ENCODE measurements around the gene ZNF136.

Gene ZNF136

GRCh38 chr19:12199757-12200419 is 37.0 kb downstream of the ZNF136 start:
- Histone ChIP-seq H3K36me3 (ENCODE audit: insufficient read depth, low read length) (no peaks in the 10 kb centered on the region), H3K9me3 (ENCODE audit: insufficient read depth, low read depth, low read length) (peaks cover 4% of the 10 kb centered on the region; the same call in 1 of the 2 replicates), H3K27me3 (ENCODE audit: insufficient read depth, low read length, poor library complexity, severe bottlenecking) (no peaks in the 10 kb centered on the region), H3K4me3 (ENCODE audit: low read length, poor library complexity, severe bottlenecking) (no peak overlapping the region), H3K79me2 (ENCODE audit: insufficient read depth, low read length) (no peaks in the 10 kb centered on the region), H3K4me1 (ENCODE audit: insufficient read depth, low read length, poor library complexity, severe bottlenecking) (peaks cover 10% of the 10 kb centered on the region), H3F3A (ENCODE audit: low read depth) (no peaks in the 10 kb centered on the region), H3K9ac (ENCODE audit: low read depth, low read length, poor library complexity, severe bottlenecking) (no peak overlapping the region), H3K9me2 (replicated peaks; ENCODE audit: low read depth, low read length) (no peaks in the 10 kb centered on the region), H3K4me2 (ENCODE audit: low read depth, low read length, poor library complexity, severe bottlenecking) (no peak overlapping the region), H4K20me1 (ENCODE audit: insufficient read depth, low read length, poor library complexity, severe bottlenecking) (no peaks in the 10 kb centered on the region), H2AFZ (ENCODE audit: low read length) (no peak overlapping the region)
- no peak for TF ChIP-seq EZH2phosphoT487 (IDR thresholded peaks at IDR 0.05; ENCODE audit: borderline replicate concordance)
- no peak for TF ChIP-seq CTCF (conservative IDR thresholded peaks at IDR 0.05; ENCODE audit: low read length)

GRCh38 chr19:12202250-12202649 is 39.4 kb downstream of the ZNF136 start:
- Histone ChIP-seq H3K4me3 (ENCODE audit: low read length, poor library complexity, severe bottlenecking) (no peak overlapping the region), H3K27me3 (ENCODE audit: insufficient read depth, low read length, poor library complexity, severe bottlenecking) (no peaks in the 10 kb centered on the region), H2AFZ (ENCODE audit: low read length) (no peak overlapping the region), H4K20me1 (ENCODE audit: insufficient read depth, low read length, poor library complexity, severe bottlenecking) (no peaks in the 10 kb centered on the region), H3K9me2 (replicated peaks; ENCODE audit: low read depth, low read length) (no peaks in the 10 kb centered on the region), H3K4me1 (ENCODE audit: insufficient read depth, low read length, poor library complexity, severe bottlenecking) (peaks cover 10% of the 10 kb centered on the region), H3K9me3 (ENCODE audit: insufficient read depth, low read depth, low read length) (peaks cover 11% of the 10 kb centered on the region; the same call in 1 of the 2 replicates), H3K9ac (ENCODE audit: low read depth, low read length, poor library complexity, severe bottlenecking) (no peak overlapping the region), H3F3A (ENCODE audit: low read depth) (no peaks in the 10 kb centered on the region), H3K36me3 (ENCODE audit: insufficient read depth, low read length) (no peaks in the 10 kb centered on the region), H3K79me2 (ENCODE audit: insufficient read depth, low read length) (no peaks in the 10 kb centered on the region), H3K4me2 (ENCODE audit: low read depth, low read length, poor library complexity, severe bottlenecking) (no peak overlapping the region)
- peak; percentile 74 for TF ChIP-seq CTCF (conservative IDR thresholded peaks at IDR 0.05; ENCODE audit: low read length)
- no peak for TF ChIP-seq EZH2phosphoT487 (IDR thresholded peaks at IDR 0.05; ENCODE audit: borderline replicate concordance)

GRCh38 chr19:12205296-12205695 is 42.4 kb downstream of the ZNF136 start:
- TF ChIP-seq EZH2phosphoT487 (IDR thresholded peaks at IDR 0.05; ENCODE audit: borderline replicate concordance) (no peak), CTCF (conservative IDR thresholded peaks at IDR 0.05; ENCODE audit: low read length) (no peak)
- H3F3A ChIP-seq (ENCODE audit: low read depth), result no peaks in the 10 kb centered on the region

More at GRCh38 chr19:12205296-12205695, 42.4 kb downstream of the ZNF136 start:
- H3K4me2 ChIP-seq (ENCODE audit: low read depth, low read length, poor library complexity, severe bottlenecking), result no peak overlapping the region
- peaks cover 26% of the 10 kb centered on the region; the same call in 1 of the 2 replicates for H3K9me3 ChIP-seq (ENCODE audit: insufficient read depth, low read depth, low read length)
- H2AFZ ChIP-seq (ENCODE audit: low read length), result no peak overlapping the region
- no peak overlapping the region for H3K9ac ChIP-seq (ENCODE audit: low read depth, low read length, poor library complexity, severe bottlenecking)
- H3K9me2 ChIP-seq (replicated peaks; ENCODE audit: low read depth, low read length), result no peaks in the 10 kb centered on the region
- no peaks in the 10 kb centered on the region for H3K79me2 ChIP-seq (ENCODE audit: insufficient read depth, low read length)
- H4K20me1 ChIP-seq (ENCODE audit: insufficient read depth, low read length, poor library complexity, severe bottlenecking), result no peaks in the 10 kb centered on the region
- no peaks in the 10 kb centered on the region for H3K36me3 ChIP-seq (ENCODE audit: insufficient read depth, low read length)
- peaks cover 3% of the 10 kb centered on the region for H3K4me1 ChIP-seq (ENCODE audit: insufficient read depth, low read length, poor library complexity, severe bottlenecking)
- H3K27me3 ChIP-seq (ENCODE audit: insufficient read depth, low read length, poor library complexity, severe bottlenecking), result no peaks in the 10 kb centered on the region
- H3K4me3 ChIP-seq (ENCODE audit: low read length, poor library complexity, severe bottlenecking), result no peak overlapping the region
